ENCODE measurements around the gene GIPR.

The GIPR gene

DNA sequence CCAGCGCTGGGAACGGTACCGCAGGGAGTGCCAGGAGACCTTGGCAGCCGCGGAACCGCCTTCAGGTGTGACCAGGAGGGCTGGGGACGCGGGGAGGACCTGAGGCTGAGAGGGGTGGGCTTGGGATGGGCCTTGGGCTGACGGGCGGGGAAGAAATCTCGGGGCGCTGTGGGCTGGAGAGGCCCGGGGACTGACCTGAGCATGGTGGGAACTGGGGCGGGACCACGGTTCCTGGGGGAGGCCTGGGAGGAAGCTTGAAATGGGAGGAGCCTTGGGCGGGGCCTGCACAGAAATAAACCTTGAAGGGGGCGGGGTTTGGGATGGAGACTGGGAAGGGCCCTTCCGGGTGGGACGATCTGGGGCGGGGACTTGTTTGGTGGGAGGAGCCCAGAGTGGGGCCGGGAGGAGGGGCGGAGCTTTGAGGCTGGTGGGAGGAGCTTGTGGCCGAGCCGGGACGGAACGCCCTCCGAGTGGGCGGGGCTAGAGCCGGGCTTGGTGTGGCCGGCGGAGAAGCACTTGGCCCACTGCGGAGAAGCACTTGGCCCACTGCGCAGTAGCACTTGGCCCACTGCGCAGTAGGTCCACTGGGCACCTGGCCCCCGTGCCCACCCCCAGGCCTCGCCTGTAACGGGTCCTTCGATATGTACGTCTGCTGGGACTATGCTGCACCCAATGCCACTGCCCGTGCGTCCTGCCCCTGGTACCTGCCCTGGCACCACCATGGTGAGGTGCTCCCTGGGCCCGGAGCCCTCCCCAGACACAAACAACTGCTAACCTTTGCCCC lies 2.8 kb downstream of the GIPR start:
- Histone ChIP-seq H3K36me3 (ENCODE audit: control insufficient read depth in 1 of 2, insufficient read depth in 2 of 2, low read length in 2 of 2) (no peaks in the 10 kb centered on the region), H3K4me3 (ENCODE audit: low read depth, low read length) (no peak overlapping the region), H2BK120ac (ENCODE audit: insufficient read depth, low read length, poor library complexity) (peak overlapping the region; percentile 36), H4K8ac (ENCODE audit: low read depth, low read length) (peak overlapping the region; percentile 62), H3K79me1 (ENCODE audit: low read length) (peaks cover 2% of the 10 kb centered on the region), H2AFZ (ENCODE audit: insufficient read depth, low read length, poor library complexity) (peak overlapping the region; percentile 17), H3K14ac (ENCODE audit: low read length) (no peak overlapping the region), H3K9me3 (ENCODE audit: insufficient read depth, low read depth, low read length) (peaks cover 5% of the 10 kb centered on the region), H3K18ac (ENCODE audit: low read length) (peak overlapping the region; percentile 52), H2AK5ac (ENCODE audit: low read length) (no peak overlapping the region), H3K79me2 (ENCODE audit: control insufficient read depth, insufficient read depth, low read length, poor library complexity) (no peaks in the 10 kb centered on the region), H3K27ac (ENCODE audit: low read depth, low read length) (no peak overlapping the region), H3K9ac (ENCODE audit: low read length) (no peak overlapping the region), H3K4me1 (ENCODE audit: control insufficient read depth in 1 of 2, insufficient read depth in 2 of 2, low read length in 2 of 2) (peaks cover 11 to 13% of the 10 kb centered on the region in 2 experiments), H2BK12ac (ENCODE audit: low read length) (peak overlapping the region; percentile 70), H3K27me3 (ENCODE audit: insufficient read depth, low read length) (peaks cover 16% of the 10 kb centered on the region), H3K4me2 (ENCODE audit: low read length) (peak overlapping the region; percentile 3), H4K12ac (ENCODE audit: low read depth, low read length) (peak overlapping the region; percentile 81), H3K4ac (ENCODE audit: low read depth, low read length) (no peak overlapping the region), H4K91ac (ENCODE audit: low read depth, low read length) (no peak overlapping the region), H3K23ac (ENCODE audit: low read length) (no peak overlapping the region), H2BK5ac (ENCODE audit: low read depth, low read length, poor library complexity) (no peak overlapping the region)
- DNase-seq, result peak; percentile 77 to 90
- no CpG with 5 or more reads among the region's 42 CpGs for WGBS (ENCODE audit: extremely low coverage, insufficient coverage, insufficient read length)

- Histone ChIP-seq H3K79me2 (ENCODE audit: control insufficient read depth, insufficient read depth, low read length, poor library complexity) (no peaks in the 10 kb centered on the region), H2AFZ (ENCODE audit: insufficient read depth, low read length, poor library complexity) (no peak overlapping the region), H2BK12ac (ENCODE audit: low read length) (no peak overlapping the region), H3K4me3 (ENCODE audit: low read depth, low read length) (no peak overlapping the region), H2BK120ac (ENCODE audit: insufficient read depth, low read length, poor library complexity) (no peak overlapping the region), H2BK5ac (ENCODE audit: low read depth, low read length, poor library complexity) (no peak overlapping the region), H3K14ac (ENCODE audit: low read length) (no peak overlapping the region), H3K9ac (ENCODE audit: low read length) (no peak overlapping the region), H3K36me3 (ENCODE audit: control insufficient read depth in 1 of 2, insufficient read depth in 2 of 2, low read length in 2 of 2) (no peaks in the 10 kb centered on the region), H3K23ac (ENCODE audit: low read length) (no peak overlapping the region), H4K91ac (ENCODE audit: low read depth, low read length) (no peak overlapping the region), H4K12ac (ENCODE audit: low read depth, low read length) (no peak overlapping the region), H3K27me3 (ENCODE audit: insufficient read depth, low read length) (peaks cover 6% of the 10 kb centered on the region), H3K4me2 (ENCODE audit: low read length) (no peak overlapping the region), H3K27ac (ENCODE audit: low read depth, low read length) (no peak overlapping the region), H2AK5ac (ENCODE audit: low read length) (no peak overlapping the region), H4K8ac (ENCODE audit: low read depth, low read length) (no peak overlapping the region), H3K79me1 (ENCODE audit: low read length) (peaks cover 9% of the 10 kb centered on the region), H3K9me3 (ENCODE audit: insufficient read depth, low read depth, low read length) (peaks cover 8% of the 10 kb centered on the region), H3K4me1 (ENCODE audit: control insufficient read depth in 1 of 2, insufficient read depth in 2 of 2, low read length in 2 of 2) (peaks cover 10 to 11% of the 10 kb centered on the region in 2 experiments), H3K18ac (ENCODE audit: low read length) (no peak overlapping the region), H3K4ac (ENCODE audit: low read depth, low read length) (no peak overlapping the region)
- DNase-seq, result no peak
- no CpG with 5 or more reads among the region's 7 CpGs for WGBS (ENCODE audit: extremely low coverage, insufficient coverage, insufficient read length)
Observed at GRCh38 chr19:45674946-45675345, 6.9 kb downstream of the GIPR start.

DNA sequence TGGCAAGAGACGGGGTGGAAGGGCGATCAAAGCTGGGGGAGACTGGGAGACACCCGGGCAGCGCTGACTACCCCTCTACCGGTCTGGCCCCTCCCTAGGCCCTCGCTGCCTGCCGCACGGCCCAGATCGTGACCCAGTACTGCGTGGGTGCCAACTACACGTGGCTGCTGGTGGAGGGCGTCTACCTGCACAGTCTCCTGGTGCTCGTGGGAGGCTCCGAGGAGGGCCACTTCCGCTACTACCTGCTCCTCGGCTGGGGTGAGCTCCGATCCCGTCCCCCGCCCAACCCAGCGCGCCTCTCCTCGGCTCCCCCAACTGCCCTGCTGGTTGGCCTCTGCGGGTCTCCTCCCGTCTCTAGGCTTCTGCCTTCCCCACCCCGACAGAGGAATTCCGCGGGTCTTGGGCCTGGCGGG lies 8.8 kb downstream of the GIPR start:
- no peak overlapping the region for H3K14ac ChIP-seq (ENCODE audit: low read length)
- peaks cover 7 to 11% of the 10 kb centered on the region in 2 experiments for H3K4me1 ChIP-seq (ENCODE audit: control insufficient read depth in 1 of 2, insufficient read depth in 2 of 2, low read length in 2 of 2)
- H3K36me3 ChIP-seq (ENCODE audit: control insufficient read depth in 1 of 2, insufficient read depth in 2 of 2, low read length in 2 of 2), result no peaks in the 10 kb centered on the region
- H4K12ac ChIP-seq (ENCODE audit: low read depth, low read length), result no peak overlapping the region
- no peak overlapping the region for H2BK120ac ChIP-seq (ENCODE audit: insufficient read depth, low read length, poor library complexity)
- H3K9ac ChIP-seq (ENCODE audit: low read length), result peak overlapping the region; percentile 55
- H3K9me3 ChIP-seq (ENCODE audit: insufficient read depth, low read depth, low read length), result peaks cover 2% of the 10 kb centered on the region
- H4K8ac ChIP-seq (ENCODE audit: low read depth, low read length), result peak overlapping the region; percentile 5
- H3K79me2 ChIP-seq (ENCODE audit: control insufficient read depth, insufficient read depth, low read length, poor library complexity), result no peaks in the 10 kb centered on the region
- H3K4me2 ChIP-seq (ENCODE audit: low read length), result peak overlapping the region; percentile 80
- peaks cover 9% of the 10 kb centered on the region for H3K79me1 ChIP-seq (ENCODE audit: low read length)
- DNase-seq, result peak in 1 of 2 donors; percentile 10
- H3K27me3 ChIP-seq (ENCODE audit: insufficient read depth, low read length), result no peaks in the 10 kb centered on the region
- peak overlapping the region; percentile 0 for H2AFZ ChIP-seq (ENCODE audit: insufficient read depth, low read length, poor library complexity)
- no peak overlapping the region for H3K4ac ChIP-seq (ENCODE audit: low read depth, low read length)
- no peak overlapping the region for H2AK5ac ChIP-seq (ENCODE audit: low read length)
- H2BK12ac ChIP-seq (ENCODE audit: low read length), result no peak overlapping the region
- H4K91ac ChIP-seq (ENCODE audit: low read depth, low read length), result no peak overlapping the region
- H3K23ac ChIP-seq (ENCODE audit: low read length), result peak overlapping the region; percentile 20
- H3K18ac ChIP-seq (ENCODE audit: low read length), result no peak overlapping the region
- H2BK5ac ChIP-seq (ENCODE audit: low read depth, low read length, poor library complexity), result no peak overlapping the region
- H3K27ac ChIP-seq (ENCODE audit: low read depth, low read length), result no peak overlapping the region
- H3K4me3 ChIP-seq (ENCODE audit: low read depth, low read length), result peak overlapping the region; percentile 62
- WGBS (ENCODE audit: extremely low coverage, insufficient coverage, insufficient read length), result no CpG with 5 or more reads among the region's 28 CpGs

GRCh38 chr19:45677351-45678230 lies 9.6 kb downstream of the GIPR start:
- WGBS (ENCODE audit: extremely low coverage, insufficient coverage, insufficient read length), result no CpG with 5 or more reads among the region's 49 CpGs
- H3K4me3 ChIP-seq (ENCODE audit: low read depth, low read length), result peak overlapping the region; percentile 42
- peaks cover 2% of the 10 kb centered on the region for H3K9me3 ChIP-seq (ENCODE audit: insufficient read depth, low read depth, low read length)
- no peak overlapping the region for H3K9ac ChIP-seq (ENCODE audit: low read length)
- H3K18ac ChIP-seq (ENCODE audit: low read length), result no peak overlapping the region
- H2AFZ ChIP-seq (ENCODE audit: insufficient read depth, low read length, poor library complexity), result peak overlapping the region; percentile 73
- H2BK12ac ChIP-seq (ENCODE audit: low read length), result no peak overlapping the region
- H3K27ac ChIP-seq (ENCODE audit: low read depth, low read length), result no peak overlapping the region
- peaks cover 9% of the 10 kb centered on the region for H3K79me1 ChIP-seq (ENCODE audit: low read length)
- no peaks in the 10 kb centered on the region for H3K27me3 ChIP-seq (ENCODE audit: insufficient read depth, low read length)
- no peak overlapping the region for H3K4ac ChIP-seq (ENCODE audit: low read depth, low read length)
- H4K8ac ChIP-seq (ENCODE audit: low read depth, low read length), result peak overlapping the region; percentile 10
- no peak overlapping the region for H3K14ac ChIP-seq (ENCODE audit: low read length)
- H4K91ac ChIP-seq (ENCODE audit: low read depth, low read length), result no peak overlapping the region
- H2BK5ac ChIP-seq (ENCODE audit: low read depth, low read length, poor library complexity), result no peak overlapping the region
- peak overlapping the region; percentile 80 for H3K4me2 ChIP-seq (ENCODE audit: low read length)
- no peak overlapping the region for H2AK5ac ChIP-seq (ENCODE audit: low read length)
- H3K79me2 ChIP-seq (ENCODE audit: control insufficient read depth, insufficient read depth, low read length, poor library complexity), result no peaks in the 10 kb centered on the region
- no peak overlapping the region for H2BK120ac ChIP-seq (ENCODE audit: insufficient read depth, low read length, poor library complexity)
- H3K4me1 ChIP-seq (ENCODE audit: control insufficient read depth in 1 of 2, insufficient read depth in 2 of 2, low read length in 2 of 2), result peaks cover 7 to 11% of the 10 kb centered on the region in 2 experiments
- DNase-seq, result peak; percentile 68
- no peak overlapping the region for H3K23ac ChIP-seq (ENCODE audit: low read length)
- no peak overlapping the region for H4K12ac ChIP-seq (ENCODE audit: low read depth, low read length)
- H3K36me3 ChIP-seq (ENCODE audit: control insufficient read depth in 1 of 2, insufficient read depth in 2 of 2, low read length in 2 of 2), result no peaks in the 10 kb centered on the region

Data from trophoblast cell (in vitro differentiated cells and primary cell).